Stimulated activated CD4-positive, alpha-beta T cell treated with anti-CD3 and anti-CD28 coated beads, Interleukin-15, amount 100 ng/mL, for 1 hour (primary cell): ENCODE data around the gene SRD5A1.
"Not testable (repeated sequence)": the region's sequence is repeated elsewhere in the genome, so short reads cannot be mapped to it uniquely, and the experiment has no call there.

Source experiments
- DNase-seq, 2 donors: peaks; one replicate each; pipeline ENCODE4 v3.0.0-alpha.2; 2020; ENCODE audit warnings: low read depth in 1 of 2, low spot score in 1 of 2

SRD5A1 gene

GRCh38 chr5:6642655-6643054 is 9.4 kb downstream of the SRD5A1 start:
- no peak for DNase-seq

- no peak for DNase-seq
These were observed 11.6 kb downstream of the SRD5A1 start for GRCh38 chr5:6644794-6645241.

GRCh38 chr5:6645571-6646362 is 12.5 kb downstream of the SRD5A1 start:
- DNase-seq, result not testable (repeated sequence)

- no peak for DNase-seq
These were observed 15.9 kb downstream of the SRD5A1 start for GRCh38 chr5:6649186-6649585.

GRCh38 chr5:6649681-6650080 is 16.4 kb downstream of the SRD5A1 start:
- no peak for DNase-seq

GRCh38 chr5:6652025-6652424 is 18.8 kb downstream of the SRD5A1 start:
- no peak for DNase-seq

GRCh38 chr5:6655432-6655831 is 22.2 kb downstream of the SRD5A1 start:
- no peak for DNase-seq

GRCh38 chr5:6656680-6657079 is 23.4 kb downstream of the SRD5A1 start:
- DNase-seq, result no peak

- no peak for DNase-seq
These were observed 26.9 kb downstream of the SRD5A1 start for GRCh38 chr5:6659941-6660684.

GRCh38 chr5:6660688-6661087 is 27.4 kb downstream of the SRD5A1 start:
- DNase-seq, result no peak

- DNase-seq, result no peak
These were observed 33.5 kb downstream of the SRD5A1 start for GRCh38 chr5:6666762-6667161.

- no peak for DNase-seq
These were observed 34.4 kb downstream of the SRD5A1 start for GRCh38 chr5:6667648-6668047.

- DNase-seq, result not testable (repeated sequence)
These were observed 35.5 kb downstream of the SRD5A1 start for GRCh38 chr5:6668717-6669116.

- DNase-seq, result no peak
These were observed 39.8 kb downstream of the SRD5A1 start for GRCh38 chr5:6673031-6673430.

GRCh38 chr5:6673963-6674362 is 40.7 kb downstream of the SRD5A1 start:
- no peak for DNase-seq

- no peak for DNase-seq
These were observed 41.2 kb downstream of the SRD5A1 start for GRCh38 chr5:6674421-6674820.

GRCh38 chr5:6674886-6675285 is 41.6 kb downstream of the SRD5A1 start:
- no peak for DNase-seq

GRCh38 chr5:6675784-6676491 is 42.7 kb downstream of the SRD5A1 start:
- DNase-seq, result no peak

GRCh38 chr5:6676702-6677101 is 43.5 kb downstream of the SRD5A1 start:
- DNase-seq, result no peak

GRCh38 chr5:6678385-6678784 is 45.1 kb downstream of the SRD5A1 start:
- DNase-seq, result no peak

- no peak for DNase-seq
These were observed 47.7 kb downstream of the SRD5A1 start for GRCh38 chr5:6680922-6681321.

- no peak for DNase-seq
These were observed 48.4 kb downstream of the SRD5A1 start for GRCh38 chr5:6681682-6682081.
